Measurements from ENCODE around the gene ERFL. TPM values are rescaled to one million over a fixed set of nuclear protein-coding genes. Genes with fewer than 3 reads are reported as not detected.

The ERFL gene
- polyA plus RNA-seq, 1 of the 3 experiments (the other 2 are of a cell fraction), result 0.07 TPM

DNA sequence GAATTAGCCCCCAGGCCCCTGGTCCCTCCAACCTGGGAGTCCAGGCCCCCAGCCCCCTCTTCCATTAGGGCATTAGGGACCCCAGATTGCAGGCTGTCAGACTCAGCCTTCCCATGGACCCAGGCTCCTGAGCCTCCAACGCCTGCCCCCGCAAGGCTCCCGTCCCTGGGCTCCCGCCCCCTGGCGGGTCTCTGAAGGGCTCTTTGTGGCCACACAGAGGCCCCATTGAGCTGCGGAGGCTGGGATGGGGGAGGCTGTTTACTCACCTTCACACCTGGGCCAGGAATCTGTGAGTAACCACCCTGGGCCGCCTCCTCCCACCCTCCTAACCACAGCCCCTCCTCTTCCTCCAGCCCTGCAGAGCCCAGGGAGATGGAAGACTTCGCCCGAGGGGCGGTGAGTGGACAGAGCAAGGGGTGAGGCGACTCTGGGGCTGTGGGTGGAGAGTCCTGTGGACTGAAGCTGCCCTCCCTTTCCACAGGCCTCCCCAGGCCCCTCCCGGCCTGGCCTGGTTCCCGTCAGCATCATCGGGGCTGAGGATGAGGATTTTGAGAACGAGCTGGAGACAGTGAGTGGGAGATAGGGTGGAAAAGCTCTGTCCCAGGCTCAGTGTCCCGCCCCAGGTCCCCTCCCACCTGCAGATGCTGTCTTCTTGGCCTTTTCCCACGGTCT is 40.4 kb downstream of the ERFL start:
- no peak overlapping the region for H3K9ac ChIP-seq
- H3K4me2 ChIP-seq, result no peak overlapping the region
- DNase-seq, result no peak
- H3K79me2 ChIP-seq (ENCODE audit: insufficient read depth), result peaks cover 40% of the 10 kb centered on the region
- H3K36me3 ChIP-seq (replicated peaks in 1 of 2; ENCODE audit: control insufficient read depth in 1 of 2, insufficient read depth in 2 of 2, low read length in 1 of 2), result peaks cover 18 to 27% of the 10 kb centered on the region in 2 experiments
- H2AFZ ChIP-seq (ENCODE audit: low read depth), result no peak overlapping the region
- H3K4me1 ChIP-seq (ENCODE audit: control insufficient read depth in 1 of 2, insufficient read depth in 2 of 2, low read depth in 1 of 2, low read length in 1 of 2), result peaks cover 11% of the 10 kb centered on the region in 2 experiments; a peak in 3 of 4 replicates
- TF ChIP-seq RAD21 (IDR thresholded peaks at IDR 0.05; ENCODE audit: low read length) (no peak), RXRA (IDR thresholded peaks at IDR 0.05; ENCODE audit: borderline replicate concordance, low read depth) (no peak)
- TF ChIP-seq, protein P1, sequence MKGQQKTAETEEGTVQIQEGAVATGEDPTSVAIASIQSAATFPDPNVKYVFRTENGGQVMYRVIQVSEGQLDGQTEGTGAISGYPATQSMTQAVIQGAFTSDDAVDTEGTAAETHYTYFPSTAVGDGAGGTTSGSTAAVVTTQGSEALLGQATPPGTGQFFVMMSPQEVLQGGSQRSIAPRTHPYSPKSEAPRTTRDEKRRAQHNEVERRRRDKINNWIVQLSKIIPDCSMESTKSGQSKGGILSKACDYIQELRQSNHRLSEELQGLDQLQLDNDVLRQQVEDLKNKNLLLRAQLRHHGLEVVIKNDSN (IDR thresholded peaks at IDR 0.05; ENCODE audit: borderline replicate concordance, low read depth), result no peak
- no peaks in the 10 kb centered on the region for H3K27me3 ChIP-seq (ENCODE audit: insufficient read depth)
- CTCF ChIA-PET, result interaction anchor here (0.6 to 1.7 kb wide), 2 partner anchors 57 to 70 kb away, joined by 3 to 4 read pairs; no protein-coding TSS in a partner anchor
- H3K9me3 ChIP-seq, result no peaks in the 10 kb centered on the region; the same call in 1 of the 2 replicates
- no peaks in the 10 kb centered on the region for H3K9me2 ChIP-seq
- H3F3A ChIP-seq (replicated peaks; ENCODE audit: insufficient read depth), result no peaks in the 10 kb centered on the region
- 79% methylated on average over 13 of the region's 17 CpGs for WGBS (ENCODE audit: low lambda C conversion rate)
- POLR2A ChIA-PET, result no interaction called here
- H3K4me3 ChIP-seq (ENCODE audit: low read depth in 2 of 2, low read length in 1 of 2), result no peak overlapping the region
- H3K27ac ChIP-seq (ENCODE audit: low read depth in 2 of 2, low read length in 1 of 2), result no peak overlapping the region
- H4K20me1 ChIP-seq (ENCODE audit: insufficient read depth), result peaks cover 42% of the 10 kb centered on the region

DNA sequence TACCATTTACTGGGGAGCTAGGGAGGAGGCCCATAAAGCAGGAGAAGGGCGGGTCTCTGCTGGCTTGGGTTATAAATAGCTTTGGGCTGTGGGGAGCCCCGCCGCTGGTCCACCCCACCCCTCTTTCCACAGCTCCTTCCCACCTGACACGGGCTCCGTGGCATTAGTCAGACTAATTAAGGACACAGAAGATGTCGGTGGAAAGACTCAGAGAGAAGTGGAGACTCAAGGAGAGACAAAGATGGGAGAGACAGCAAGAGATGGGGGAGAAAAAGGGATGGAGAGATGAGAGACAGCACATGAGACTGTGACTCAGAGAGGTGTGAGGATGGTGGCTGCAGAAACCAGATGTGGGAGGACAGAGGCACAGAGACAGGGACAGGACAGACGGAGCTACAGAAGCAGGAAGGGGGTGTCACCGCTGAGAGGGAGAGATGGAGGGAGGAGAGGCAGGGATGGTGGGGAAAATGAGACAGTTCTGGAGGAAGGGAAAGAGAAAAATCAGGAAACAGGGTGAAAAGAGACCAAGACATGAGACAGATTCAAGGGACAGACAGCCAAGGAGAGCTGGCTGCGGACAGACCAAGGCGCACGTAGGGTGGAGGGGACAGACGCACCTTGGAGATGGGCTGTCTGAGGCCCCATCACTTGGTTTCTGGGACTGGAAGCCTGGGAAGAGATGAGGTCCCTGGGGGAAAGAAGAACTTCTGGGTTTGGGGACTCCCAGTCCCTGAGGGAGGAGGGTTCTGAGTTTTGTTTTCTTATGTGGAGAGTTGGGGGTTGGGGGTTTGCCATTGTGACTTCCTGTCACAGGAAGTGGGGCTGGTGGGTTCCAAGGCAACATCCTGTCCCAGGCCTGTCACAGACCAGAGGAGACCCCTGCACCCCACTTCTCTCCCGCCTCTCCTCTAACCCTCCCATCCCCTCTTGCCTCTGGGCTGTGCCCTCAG is 41.2 kb downstream of the ERFL start:
- Histone ChIP-seq H3K27ac (ENCODE audit: low read depth in 2 of 2, low read length in 1 of 2) (no peak overlapping the region), H3K9me3 (no peaks in the 10 kb centered on the region; the same call in 1 of the 2 replicates), H3K36me3 (replicated peaks in 1 of 2; ENCODE audit: control insufficient read depth in 1 of 2, insufficient read depth in 2 of 2, low read length in 1 of 2) (peaks cover 10 to 27% of the 10 kb centered on the region in 2 experiments), H3K4me3 (ENCODE audit: low read depth in 2 of 2, low read length in 1 of 2) (no peak overlapping the region), H3K4me2 (no peak overlapping the region), H4K20me1 (ENCODE audit: insufficient read depth) (peaks cover 42% of the 10 kb centered on the region), H3K9me2 (no peaks in the 10 kb centered on the region), H3K79me2 (ENCODE audit: insufficient read depth) (peaks cover 40% of the 10 kb centered on the region), H3K4me1 (ENCODE audit: control insufficient read depth in 1 of 2, insufficient read depth in 2 of 2, low read depth in 1 of 2, low read length in 1 of 2) (peaks cover 11% of the 10 kb centered on the region in 2 experiments; a peak in 3 of 4 replicates), H3F3A (replicated peaks; ENCODE audit: insufficient read depth) (peaks cover 7% of the 10 kb centered on the region), H3K27me3 (ENCODE audit: insufficient read depth) (no peaks in the 10 kb centered on the region), H3K9ac (no peak overlapping the region), H2AFZ (ENCODE audit: low read depth) (no peak overlapping the region)
- DNase-seq, result no peak
- WGBS (ENCODE audit: low lambda C conversion rate), result 86% methylated on average over 13 of the region's 13 CpGs
- POLR2A ChIA-PET, result interaction anchor here (0.7 to 1.4 kb wide), 2 partner anchors 11 to 27 kb away, joined by 3 read pairs; partner anchors contain the start of gene RPS19
- CTCF ChIA-PET, result interaction anchor here (0.7 to 1.7 kb wide), 7 partner anchors 10 to 71 kb away, joined by 3 to 4 read pairs (median 3); no protein-coding TSS in a partner anchor
- TF ChIP-seq POLR2AphosphoS5 (IDR thresholded peaks at IDR 0.05; ENCODE audit: low read depth, low read length), result no peak
- no peak for TF ChIP-seq TEAD4 (IDR thresholded peaks at IDR 0.05; ENCODE audit: borderline replicate concordance, insufficient read depth)
- TF ChIP-seq RFX5 (IDR thresholded peaks at IDR 0.05; ENCODE audit: low read length), result no peak
- no peak for TF ChIP-seq MXI1 (IDR thresholded peaks at IDR 0.05; ENCODE audit: low read depth, low read length)
- TF ChIP-seq JUND (IDR thresholded peaks at IDR 0.05), result no peak
- TF ChIP-seq ELF1 (IDR thresholded peaks at IDR 0.05), result no peak
- no peak for TF ChIP-seq GABPA (IDR thresholded peaks at IDR 0.05; ENCODE audit: low read depth)
- TF ChIP-seq, protein P2, sequence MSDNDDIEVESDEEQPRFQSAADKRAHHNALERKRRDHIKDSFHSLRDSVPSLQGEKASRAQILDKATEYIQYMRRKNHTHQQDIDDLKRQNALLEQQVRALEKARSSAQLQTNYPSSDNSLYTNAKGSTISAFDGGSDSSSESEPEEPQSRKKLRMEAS (IDR thresholded peaks at IDR 0.05; ENCODE audit: low read depth), result no peak
- TF ChIP-seq SIN3A (IDR thresholded peaks at IDR 0.05; ENCODE audit: borderline replicate concordance, low read depth, low read length), result no peak
- TF ChIP-seq, protein P3, sequence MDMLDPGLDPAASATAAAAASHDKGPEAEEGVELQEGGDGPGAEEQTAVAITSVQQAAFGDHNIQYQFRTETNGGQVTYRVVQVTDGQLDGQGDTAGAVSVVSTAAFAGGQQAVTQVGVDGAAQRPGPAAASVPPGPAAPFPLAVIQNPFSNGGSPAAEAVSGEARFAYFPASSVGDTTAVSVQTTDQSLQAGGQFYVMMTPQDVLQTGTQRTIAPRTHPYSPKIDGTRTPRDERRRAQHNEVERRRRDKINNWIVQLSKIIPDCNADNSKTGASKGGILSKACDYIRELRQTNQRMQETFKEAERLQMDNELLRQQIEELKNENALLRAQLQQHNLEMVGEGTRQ (IDR thresholded peaks at IDR 0.05; ENCODE audit: borderline replicate concordance, low read depth, low read length), result no peak
- TF ChIP-seq EZH2phosphoT487 (IDR thresholded peaks at IDR 0.05; ENCODE audit: borderline replicate concordance, low read depth), result no peak
- TF ChIP-seq RCOR1 (IDR thresholded peaks at IDR 0.05; ENCODE audit: low read length), result no peak
- TF ChIP-seq, protein P1 (IDR thresholded peaks at IDR 0.05; ENCODE audit: borderline replicate concordance, low read depth), result no peak
